Measurements from ENCODE around the gene PCMTD2.

- TF ChIP-seq EZH2 (IDR thresholded peaks at IDR 0.05) (no peak), POLR2AphosphoS5 (IDR thresholded peaks at IDR 0.05; ENCODE audit: borderline replicate concordance, low read depth, low read length) (no peak)
These were observed 8.8 kb upstream of the PCMTD2 start for GRCh38 chr20:64246616-64247306.

Data from SK-N-MC (cell line).